Stomach smooth muscle (tissue), 2 donors: ENCODE results near the gene DNMT3A.
A peak's percentile ranks its signal among the peaks of the same experiment; 100 is the strongest.

ENCODE experiments used
- H3K27ac ChIP-seq: one replicate; pipeline ENCODE4 v1.7.0; 2013; ENCODE audit warnings: mild to moderate bottlenecking, low read length, inconsistent platforms
- H3K27me3 ChIP-seq, 2 donors: one replicate each; pipeline ENCODE4 v1.7.0; 2013; ENCODE audit warnings: low read length in 2 of 2; ENCODE audit not compliant: insufficient read depth in 2 of 2, control insufficient read depth in 1 of 2
- H3K36me3 ChIP-seq, 2 donors: one replicate each; pipeline ENCODE4 v1.7.0; 2013; ENCODE audit warnings: low read length in 2 of 2; ENCODE audit not compliant: control insufficient read depth in 2 of 2, insufficient read depth in 2 of 2
- H3K4me1 ChIP-seq: one replicate; pipeline ENCODE4 v1.7.0; 2013; ENCODE audit warnings: low read length; ENCODE audit not compliant: control insufficient read depth, insufficient read depth
- H3K4me3 ChIP-seq, 2 donors: one replicate each; pipeline ENCODE4 v1.7.0; 2013; ENCODE audit warnings: low read length in 2 of 2
- H3K9ac ChIP-seq, 2 donors: one replicate each; pipeline ENCODE4 v1.7.0; 2013; ENCODE audit warnings: low read length in 2 of 2, mild to moderate bottlenecking in 1 of 2
- H3K9me3 ChIP-seq, 2 donors: one replicate each; pipeline ENCODE4 v1.7.0; 2013; ENCODE audit warnings: low read length in 2 of 2; ENCODE audit not compliant: control insufficient read depth in 2 of 2
- donor health status: healthy.
- donor health status: Pancreatic carcinoma.

Gene DNMT3A

GRCh38 chr2:25270061-25270460 is 71.7 kb downstream of the DNMT3A start:
- H3K27me3 ChIP-seq: no peaks in the 10 kb centered on the region
- no peak overlapping the region for H3K9ac ChIP-seq
- peaks cover 10% of the 10 kb centered on the region for H3K4me1 ChIP-seq
- no peak overlapping the region for H3K4me3 ChIP-seq
- H3K27ac ChIP-seq: no peak overlapping the region
- H3K36me3 ChIP-seq: peaks cover 29 to 33% of the 10 kb centered on the region in 2 donors
- H3K9me3 ChIP-seq: no peaks in the 10 kb centered on the region

- peaks cover 23 to 36% of the 10 kb centered on the region in 2 donors for H3K36me3 ChIP-seq
- H3K27ac ChIP-seq: no peak overlapping the region
- H3K27me3 ChIP-seq: no peaks in the 10 kb centered on the region
- no peak overlapping the region for H3K9ac ChIP-seq
- peaks cover 5% of the 10 kb centered on the region for H3K4me1 ChIP-seq
- H3K9me3 ChIP-seq: no peaks in the 10 kb centered on the region
- H3K4me3 ChIP-seq: no peak overlapping the region
These were observed 72.5 kb downstream of the DNMT3A start for GRCh38 chr2:25269233-25269632.

- no peak overlapping the region for H3K9ac ChIP-seq
- H3K36me3 ChIP-seq: peaks cover 19 to 36% of the 10 kb centered on the region in 2 donors
- no peaks in the 10 kb centered on the region for H3K9me3 ChIP-seq
- H3K4me3 ChIP-seq: no peak overlapping the region
- no peak overlapping the region for H3K27ac ChIP-seq
- peaks cover 4% of the 10 kb centered on the region for H3K4me1 ChIP-seq
- H3K27me3 ChIP-seq: no peaks in the 10 kb centered on the region
These were observed 73.6 kb downstream of the DNMT3A start for GRCh38 chr2:25268139-25268538.

GRCh38 chr2:25266399-25266798 is 75.3 kb downstream of the DNMT3A start:
- Histone ChIP-seq H3K4me1 (peaks cover 3% of the 10 kb centered on the region), H3K4me3 (no peak overlapping the region), H3K27ac (peak overlapping the region; percentile 18), H3K9ac (no peak overlapping the region), H3K27me3 (no peaks in the 10 kb centered on the region), H3K9me3 (no peaks in the 10 kb centered on the region), H3K36me3 (peaks cover 16 to 39% of the 10 kb centered on the region in 2 donors)

GRCh38 chr2:25265802-25266201 is 75.9 kb downstream of the DNMT3A start:
- Histone ChIP-seq H3K36me3 (peaks cover 14 to 37% of the 10 kb centered on the region in 2 donors), H3K4me1 (peaks cover 3% of the 10 kb centered on the region), H3K4me3 (no peak overlapping the region), H3K9me3 (no peaks in the 10 kb centered on the region), H3K27ac (peak overlapping the region; percentile 18), H3K27me3 (no peaks in the 10 kb centered on the region), H3K9ac (no peak overlapping the region)

- H3K27me3 ChIP-seq: no peaks in the 10 kb centered on the region
- H3K27ac ChIP-seq: no peak overlapping the region
- H3K4me3 ChIP-seq: no peak overlapping the region
- H3K4me1 ChIP-seq: peaks cover 4% of the 10 kb centered on the region
- H3K9me3 ChIP-seq: no peaks in the 10 kb centered on the region
- H3K36me3 ChIP-seq: peaks cover 10 to 35% of the 10 kb centered on the region in 2 donors
- H3K9ac ChIP-seq: no peak overlapping the region
These were observed 76.7 kb downstream of the DNMT3A start for GRCh38 chr2:25265001-25265400.

- Histone ChIP-seq H3K36me3 (peaks cover 0 to 20% of the 10 kb centered on the region in 2 donors), H3K9ac (no peak overlapping the region), H3K9me3 (no peaks in the 10 kb centered on the region)
These were observed 79.4 kb downstream of the DNMT3A start for GRCh38 chr2:25262288-25262687.

GRCh38 chr2:25259737-25260124 is 82.0 kb downstream of the DNMT3A start:
- Histone ChIP-seq H3K9ac (no peak overlapping the region), H3K27me3 (no peaks in the 10 kb centered on the region), H3K4me3 (no peak overlapping the region), H3K27ac (no peak overlapping the region), H3K9me3 (no peaks in the 10 kb centered on the region), H3K36me3 (peaks cover under 1 to 29% of the 10 kb centered on the region in 2 donors), H3K4me1 (peaks cover 40% of the 10 kb centered on the region)

More at GRCh38 chr2:25262288-25262687, 79.4 kb downstream of the DNMT3A start:
- no peaks in the 10 kb centered on the region for H3K27me3 ChIP-seq
- no peak overlapping the region for H3K4me3 ChIP-seq
- no peak overlapping the region for H3K27ac ChIP-seq
- peaks cover 28% of the 10 kb centered on the region for H3K4me1 ChIP-seq

GRCh38 chr2:25258847-25259736 is 82.6 kb downstream of the DNMT3A start:
- Histone ChIP-seq H3K36me3 (peaks cover 4 to 33% of the 10 kb centered on the region in 2 donors), H3K4me1 (peaks cover 40% of the 10 kb centered on the region), H3K4me3 (no peak overlapping the region), H3K9me3 (no peaks in the 10 kb centered on the region), H3K27me3 (no peaks in the 10 kb centered on the region), H3K9ac (no peak overlapping the region), H3K27ac (peak overlapping the region; percentile 74)

- Histone ChIP-seq H3K27me3 (no peaks in the 10 kb centered on the region), H3K4me3 (no peak overlapping the region), H3K36me3 (peaks cover 4 to 30% of the 10 kb centered on the region in 2 donors), H3K9ac (no peak overlapping the region), H3K27ac (peak overlapping the region; percentile 74), H3K9me3 (no peaks in the 10 kb centered on the region), H3K4me1 (peaks cover 44% of the 10 kb centered on the region)
These were observed 83.5 kb downstream of the DNMT3A start for GRCh38 chr2:25257931-25258846.
